Gastrocnemius medialis (tissue), 4 donors: Measurements from ENCODE around the gene SLC38A9.

Experiments
- CTCF ChIP-seq, 5 experiments: fragments of 450-650 bp in 3 of 5; fragments of 200-600 bp in 2 of 5; sonication (generic) in 2 of 5; IDR thresholded peaks in 4 of 5; conservative IDR thresholded peaks in 1 of 5; 1 replicate in 4 of 5; 2 replicates in 1 of 5; pipeline ENCODE4 v1.5.1; 2016 to 2019; ENCODE audit warnings: antibody characterized with exemption in 5 of 5, mild to moderate bottlenecking in 3 of 5, moderate library complexity in 3 of 5
- POLR2A ChIP-seq, 2 donors: fragments of 450-650 bp; IDR thresholded peaks; one replicate each; pipeline ENCODE4 v1.6.1; 2017; ENCODE audit warnings: antibody characterized with exemption in 2 of 2, mild to moderate bottlenecking in 2 of 2, moderate library complexity in 2 of 2

- TF ChIP-seq CTCF (IDR thresholded peaks at IDR 0.05 in 4 of 5, conservative IDR thresholded peaks at IDR 0.05 in 1 of 5) = no peak
- no peak for TF ChIP-seq POLR2A (IDR thresholded peaks at IDR 0.05)
Measured at GRCh38 chr5:55720188-55720703, 8.1 kb upstream of the SLC38A9 start.
